GM21367 (cell line): ENCODE results near the gene SLC16A5.
"Not testable (repeated sequence)": the region's sequence is repeated elsewhere in the genome, so short reads cannot be mapped to it uniquely, and the experiment has no call there.

Experiments used
- ATAC-seq: cut with Tn5 transposase; IDR thresholded peaks from one replicate; pipeline ENCODE4 v1.9.1; 2021; ENCODE audit not compliant: unreplicated experiment

Gene SLC16A5

GRCh38 chr17:75131278-75132017, 43.7 kb downstream of the SLC16A5 start, which contains the start of gene NT5C:
Gene NT5C, minus strand, starts transcription at chr17:75131742. Its CDS starts 35 bp downstream, at chr17:75131707.
- peak; percentile 54 for ATAC-seq

DNA sequence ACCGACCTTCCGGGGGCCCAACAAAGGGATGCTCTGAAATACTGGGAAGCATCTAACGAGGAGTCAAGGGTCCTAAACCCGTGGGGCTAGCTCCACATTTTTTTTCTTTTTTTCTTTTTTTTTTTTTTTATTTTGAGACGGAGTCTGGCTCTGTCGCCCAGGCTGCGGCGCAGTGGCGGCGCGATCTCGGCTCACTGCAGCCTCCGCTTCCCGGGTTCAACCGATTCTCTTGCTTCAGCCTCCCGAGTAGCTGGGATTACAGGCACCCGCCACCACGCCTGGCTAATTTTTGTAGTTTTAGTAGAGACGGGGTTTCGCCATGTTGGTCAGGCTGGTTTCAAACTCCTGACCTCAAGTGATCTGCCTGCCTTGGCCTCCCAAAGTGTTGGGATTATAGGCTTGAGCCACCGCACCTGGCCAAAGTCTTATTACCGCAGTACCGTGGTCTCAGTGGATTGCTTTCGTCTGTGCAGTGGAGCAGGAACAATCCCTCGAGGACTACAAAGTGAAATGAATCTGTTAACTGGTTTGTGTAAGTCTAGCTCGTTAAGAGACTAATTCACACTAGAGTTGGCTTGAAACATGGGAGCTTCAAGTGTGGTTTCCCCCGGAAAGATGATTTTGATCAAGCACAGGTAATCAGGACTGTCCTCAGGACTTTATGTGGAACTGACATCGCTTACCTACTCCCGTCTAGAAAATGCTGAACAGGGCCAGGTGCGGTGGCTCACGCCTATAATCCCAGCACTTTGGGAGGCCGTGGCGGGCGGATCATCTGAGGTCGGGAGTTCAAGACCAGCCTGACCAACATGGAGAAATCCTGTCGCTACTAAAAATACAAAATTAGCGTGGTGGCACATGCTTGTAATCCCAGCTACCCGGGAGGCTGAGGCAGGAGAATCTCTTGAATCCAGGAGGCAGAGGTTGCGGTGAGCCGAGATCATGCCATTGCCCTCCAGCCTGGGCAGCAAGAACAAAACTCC, 44.6 kb downstream of the SLC16A5 start:
- not testable (repeated sequence) for ATAC-seq

GRCh38 chr17:75133001-75133400, 45.2 kb downstream of the SLC16A5 start:
- no peak for ATAC-seq

GRCh38 chr17:75133607-75134347, 46.0 kb downstream of the SLC16A5 start:
- ATAC-seq, result not testable (repeated sequence)

GRCh38 chr17:75135452-75135851, 47.7 kb downstream of the SLC16A5 start:
- ATAC-seq, result no peak

DNA sequence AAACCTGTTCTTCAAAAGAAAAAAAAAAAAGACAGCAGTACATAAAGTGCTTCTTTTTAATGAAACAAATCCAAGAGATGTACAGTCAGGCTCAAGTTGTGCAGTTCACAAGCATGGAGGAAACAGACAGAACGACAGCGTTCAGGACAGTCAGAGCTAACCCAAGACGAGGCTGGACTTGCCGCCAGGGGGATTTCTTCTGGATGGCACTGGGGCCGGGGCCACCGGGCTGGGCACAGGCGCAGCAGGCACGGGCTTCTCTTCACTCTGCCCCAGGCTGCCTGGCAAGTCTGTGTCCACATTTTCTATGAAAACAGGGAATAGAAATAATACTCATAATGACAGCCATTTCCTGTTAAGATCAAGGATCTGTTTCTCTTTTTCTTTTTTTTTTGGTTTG, 48.2 kb downstream of the SLC16A5 start:
- no peak for ATAC-seq

GRCh38 chr17:75137762-75138161, 50.0 kb downstream of the SLC16A5 start:
- not testable (repeated sequence) for ATAC-seq

DNA sequence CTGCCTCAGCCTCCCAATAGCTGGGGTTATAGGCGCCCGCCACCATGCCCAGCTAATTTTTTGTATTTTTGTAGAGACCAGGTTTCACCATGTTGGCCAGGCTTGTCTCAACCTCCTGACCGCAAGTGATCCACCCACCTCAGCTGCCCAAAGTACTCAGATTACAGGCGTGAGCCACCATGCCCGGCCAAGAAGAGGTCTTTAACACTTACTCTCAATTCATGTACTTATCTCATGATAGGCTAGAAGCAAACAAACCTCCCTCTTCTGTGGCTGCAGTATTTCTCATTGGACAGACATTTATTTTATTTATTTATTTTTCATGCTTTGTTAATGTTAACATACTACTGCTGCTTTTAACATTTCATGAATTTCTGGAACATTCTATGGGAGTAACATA, 50.8 kb downstream of the SLC16A5 start:
- no peak for ATAC-seq

DNA sequence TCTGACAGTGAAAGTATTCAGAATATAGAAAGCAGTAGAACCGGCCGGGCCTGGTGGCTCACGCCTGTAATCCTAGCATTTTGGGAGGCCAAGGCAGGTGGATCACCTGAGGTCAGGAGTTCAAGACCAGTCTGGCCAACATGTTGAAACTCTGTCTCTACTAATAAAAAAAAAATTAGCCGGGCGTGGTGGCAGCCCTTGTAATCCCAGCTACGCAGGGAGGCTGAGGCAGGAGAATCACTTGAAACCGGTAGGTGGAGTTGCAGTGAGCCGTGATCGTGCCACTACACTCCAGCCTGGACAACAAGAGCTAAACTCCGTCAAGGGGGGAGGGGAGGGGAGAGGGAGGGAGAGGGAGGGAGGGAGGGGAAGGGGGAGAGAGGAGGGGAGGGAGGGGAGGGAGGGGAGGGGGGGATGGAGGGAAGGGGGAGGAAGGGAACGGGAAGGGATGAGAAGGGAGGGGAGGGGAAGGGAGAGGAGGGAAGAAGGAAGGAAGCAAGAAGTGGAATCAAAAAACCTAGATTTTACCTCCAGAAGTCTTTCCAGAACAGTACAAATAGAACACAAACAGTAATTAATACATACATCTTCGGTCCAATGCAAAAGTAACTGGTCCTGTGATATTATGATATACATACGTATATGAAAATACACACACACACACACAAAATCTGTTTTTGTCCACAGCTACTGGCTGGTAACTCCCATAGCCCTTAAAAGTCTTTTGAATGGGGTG, 54.6 kb downstream of the SLC16A5 start:
- no peak for ATAC-seq

GRCh38 chr17:75144816-75145512, 57.2 kb downstream of the SLC16A5 start:
- no peak for ATAC-seq

DNA sequence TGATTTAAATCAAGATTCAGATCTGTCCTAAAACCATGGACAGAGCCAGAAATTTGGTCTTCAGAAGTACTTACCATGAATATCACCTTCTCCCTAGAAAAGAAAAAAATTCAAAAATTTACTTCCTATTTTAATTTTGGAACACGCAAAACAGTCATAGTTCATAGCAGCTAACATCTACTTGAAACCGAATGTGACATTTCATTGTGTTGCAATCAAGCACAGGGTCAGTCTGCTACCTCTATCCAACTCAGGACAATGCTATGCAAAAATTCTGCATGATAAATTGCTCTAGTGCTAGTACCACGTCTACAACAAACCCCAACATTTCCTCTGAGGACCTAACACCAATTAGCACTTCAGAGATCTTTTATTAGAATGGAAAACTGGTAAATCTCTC, 58.8 kb downstream of the SLC16A5 start:
- no peak for ATAC-seq

- ATAC-seq, result no peak
Observed at GRCh38 chr17:75147878-75148546, 60.3 kb downstream of the SLC16A5 start.

GRCh38 chr17:75151930-75152329, 64.2 kb downstream of the SLC16A5 start:
- ATAC-seq, result no peak

- no peak for ATAC-seq
Observed at GRCh38 chr17:75152523-75152921, 64.8 kb downstream of the SLC16A5 start.

DNA sequence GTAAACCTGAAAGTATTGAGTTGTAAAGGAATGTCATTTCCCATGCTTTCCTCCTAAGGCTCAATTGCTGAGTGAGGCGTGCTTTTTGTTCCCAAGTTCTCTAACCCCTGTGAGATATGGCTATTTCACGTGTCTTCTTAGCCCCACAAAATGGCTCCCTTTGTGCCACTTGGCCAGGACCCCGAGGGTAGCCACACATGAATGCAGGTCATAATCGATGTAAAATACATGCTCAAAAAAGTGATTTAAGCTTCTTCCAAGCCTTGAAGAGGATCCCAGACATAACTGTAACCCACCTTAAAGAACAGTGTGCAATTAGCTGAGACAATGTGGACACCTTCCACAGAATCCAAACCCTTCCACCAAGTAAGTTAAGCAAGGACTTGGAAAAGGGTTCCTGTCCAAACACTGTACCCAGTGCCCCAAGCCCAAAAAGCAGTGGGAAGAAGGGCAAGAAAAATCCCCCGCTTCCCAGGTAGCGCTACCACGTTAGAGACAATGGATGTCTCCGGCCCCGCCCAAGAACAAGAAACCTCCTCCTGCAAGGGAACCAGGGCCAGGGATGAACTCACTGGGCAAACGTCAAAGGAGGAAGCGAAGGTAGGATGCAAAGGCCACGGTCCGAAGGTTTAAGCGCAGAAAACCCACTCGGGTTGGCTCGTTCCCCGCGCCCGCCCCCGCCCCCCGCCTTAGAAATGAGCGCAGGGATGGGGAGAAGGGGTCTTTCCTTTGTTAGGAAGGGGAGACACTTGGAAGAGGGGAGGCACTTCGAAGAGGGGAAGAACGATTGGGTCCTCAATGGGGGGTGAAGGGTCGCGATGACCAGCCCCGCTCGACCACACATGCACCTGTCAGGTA, 65.4 kb downstream of the SLC16A5 start:
- ATAC-seq, result no peak

DNA sequence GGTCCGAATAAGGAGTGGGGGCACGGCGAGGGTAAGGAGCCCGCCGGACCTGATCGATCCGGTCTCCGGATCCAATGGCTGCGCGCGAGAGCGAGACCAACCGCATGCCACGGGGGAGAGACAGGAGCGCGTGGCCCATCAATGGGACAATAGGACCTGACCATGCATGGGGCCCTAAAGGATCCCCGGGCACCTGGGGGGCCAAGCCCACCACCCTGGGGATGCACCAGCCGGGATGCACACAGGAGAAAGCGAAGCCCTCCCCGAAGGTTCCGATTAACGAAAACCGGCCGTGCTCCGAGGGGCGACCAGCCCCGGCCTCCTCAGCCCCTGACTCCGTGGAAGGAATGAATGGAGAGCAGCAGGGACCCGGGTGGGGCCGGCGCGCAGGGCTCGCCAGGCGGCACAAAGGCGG, 66.0 kb downstream of the SLC16A5 start:
- peak; percentile 31 for ATAC-seq

GRCh38 chr17:75154195-75155106, 66.7 kb downstream of the SLC16A5 start, which contains the start of gene JPT1:
Gene JPT1, minus strand, starts transcription at chr17:75154512. Its CDS starts 115 bp downstream, at chr17:75154397.
- ATAC-seq, result peak; percentile 86
